ENCODE measurements around the gene SH3RF3.

Gene SH3RF3

DNA sequence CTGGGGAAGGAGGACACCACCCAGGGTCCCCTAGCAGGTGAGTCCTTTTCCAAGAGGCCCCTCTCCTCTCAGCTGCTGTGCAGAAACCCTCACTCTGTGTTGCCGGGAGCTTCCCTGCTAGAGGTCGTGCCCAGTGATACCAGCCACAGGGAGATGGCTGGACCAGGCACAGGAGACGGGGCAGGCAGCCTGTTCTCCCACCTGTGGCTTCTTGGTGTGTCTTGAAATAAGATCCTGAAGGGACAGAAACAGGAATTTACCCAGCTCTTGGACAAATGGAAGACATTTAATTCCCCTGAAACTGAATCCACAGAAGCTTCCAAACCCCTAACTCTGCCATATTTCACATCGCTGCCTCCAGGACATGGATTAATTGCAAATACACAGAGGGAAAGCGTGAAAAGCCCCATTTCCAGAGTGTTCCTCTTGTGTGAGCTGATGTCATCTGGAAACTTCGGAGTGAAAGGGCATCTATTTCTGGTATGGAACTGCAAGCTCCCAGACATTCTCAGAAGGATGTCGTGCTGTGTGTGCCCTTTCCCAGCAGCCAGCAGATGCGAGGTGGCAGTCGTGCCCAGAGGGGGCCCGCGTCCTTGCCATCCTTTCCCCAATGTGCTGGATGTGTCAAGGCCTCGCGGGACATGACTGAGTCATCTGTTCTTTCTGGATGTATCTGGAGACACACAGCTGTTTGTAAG lies 307.0 kb downstream of the SH3RF3 start:
- no peak for DNase-seq (ENCODE audit: low read depth, low spot score)
- no peak overlapping the region for H3K9ac ChIP-seq (ENCODE audit: insufficient read length, low read depth)
- no peaks in the 10 kb centered on the region for H3K36me3 ChIP-seq (ENCODE audit: insufficient read depth, insufficient read length, low read length)
- TF ChIP-seq ZNF274 (IDR thresholded peaks at IDR 0.05; ENCODE audit: low read depth, low read length) (no peak), SUZ12 (IDR thresholded peaks at IDR 0.05; ENCODE audit: extremely low read depth, insufficient read depth, insufficient read length) (no peak), YY1 (IDR thresholded peaks at IDR 0.05; ENCODE audit: insufficient read depth, insufficient read length) (no peak)
- H3K4me3 ChIP-seq (ENCODE audit: insufficient read length, low read depth): no peak overlapping the region
- peaks cover 3% of the 10 kb centered on the region for H3K4me1 ChIP-seq (ENCODE audit: insufficient read depth, insufficient read length)
- H3K9me3 ChIP-seq (ENCODE audit: insufficient read depth, low read length): no peaks in the 10 kb centered on the region
- H3K27me3 ChIP-seq (ENCODE audit: insufficient read depth, insufficient read length): no peaks in the 10 kb centered on the region

DNA sequence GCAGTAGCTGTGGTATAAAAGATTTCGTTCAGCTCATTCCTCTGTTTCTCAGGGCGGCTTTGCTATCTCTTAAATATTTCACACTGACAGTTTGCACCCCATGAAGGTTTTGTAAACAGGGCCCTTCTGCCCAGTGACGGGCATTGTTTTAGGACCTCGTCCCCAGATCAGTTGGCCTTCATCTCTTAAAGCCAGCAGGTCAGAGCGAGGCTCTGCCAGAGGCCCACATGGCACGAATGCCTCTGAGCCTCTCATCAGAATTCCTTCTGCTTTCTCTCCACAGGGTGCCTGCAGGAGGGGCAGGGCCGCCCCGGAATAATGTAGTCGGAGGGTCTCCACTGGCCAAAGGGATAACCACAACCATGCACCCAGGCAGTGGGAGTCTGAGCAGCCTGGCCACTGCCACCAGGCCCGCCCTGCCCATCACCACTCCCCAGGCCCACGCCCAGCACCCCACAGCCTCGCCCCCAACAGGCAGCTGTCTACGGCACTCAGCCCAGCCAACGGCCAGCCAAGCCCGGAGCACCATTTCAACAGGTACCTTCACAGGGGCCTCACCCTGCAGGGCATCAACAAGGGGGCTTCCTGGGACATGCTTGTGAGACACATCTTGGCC lies 307.7 kb downstream of the SH3RF3 start:
- Histone ChIP-seq H3K27me3 (ENCODE audit: insufficient read depth, insufficient read length) (no peaks in the 10 kb centered on the region), H3K4me3 (ENCODE audit: insufficient read length, low read depth) (no peak overlapping the region), H3K9ac (ENCODE audit: insufficient read length, low read depth) (no peak overlapping the region), H3K36me3 (ENCODE audit: insufficient read depth, insufficient read length, low read length) (no peaks in the 10 kb centered on the region), H3K9me3 (ENCODE audit: insufficient read depth, low read length) (0 out of 2 replicates have a peak, but pooled peaks cover 5% of the 10 kb centered on the region), H3K4me1 (ENCODE audit: insufficient read depth, insufficient read length) (peaks cover 3% of the 10 kb centered on the region)
- DNase-seq (ENCODE audit: low read depth, low spot score): no peak
- TF ChIP-seq ZNF274 (IDR thresholded peaks at IDR 0.05; ENCODE audit: low read depth, low read length) (no peak), YY1 (IDR thresholded peaks at IDR 0.05; ENCODE audit: insufficient read depth, insufficient read length) (no peak), SUZ12 (IDR thresholded peaks at IDR 0.05; ENCODE audit: extremely low read depth, insufficient read depth, insufficient read length) (no peak)

DNA sequence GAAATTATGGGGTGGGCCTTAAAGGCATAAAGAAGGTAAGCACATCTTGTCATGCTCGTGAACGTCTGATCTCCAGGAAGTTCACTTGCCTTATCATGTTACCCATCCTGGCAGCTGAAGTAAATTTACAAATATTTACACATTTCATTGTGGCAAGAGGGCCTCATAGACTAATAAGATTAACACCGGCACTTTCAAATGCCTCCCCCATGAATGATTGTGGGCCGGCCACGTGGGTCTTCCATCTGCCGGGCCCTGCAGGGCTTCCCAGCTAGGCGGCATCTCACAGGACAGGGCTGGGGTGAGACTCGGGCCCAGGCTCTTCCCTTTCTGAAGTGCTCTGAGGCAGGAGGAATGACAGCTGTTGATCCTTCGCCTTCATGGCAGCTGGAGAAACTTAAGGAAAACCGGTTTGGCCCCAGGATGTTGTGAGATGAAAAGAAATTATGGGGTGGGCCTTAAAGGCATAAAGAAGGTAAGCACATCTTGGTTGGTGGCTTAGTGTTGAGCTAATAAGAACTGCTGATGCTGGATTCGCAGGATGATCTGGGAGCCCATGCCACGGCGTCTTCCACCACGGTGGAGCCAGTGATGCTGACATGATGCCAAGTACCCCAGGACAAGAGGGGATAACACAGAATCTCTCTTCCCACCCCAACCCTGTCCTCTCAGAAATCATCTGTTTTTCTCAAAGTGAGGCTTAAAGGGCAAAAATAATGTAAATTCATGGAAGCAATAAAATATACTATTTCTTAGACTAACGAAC lies 308.5 kb downstream of the SH3RF3 start:
- no peak for DNase-seq (ENCODE audit: low read depth, low spot score)
- peaks cover 3% of the 10 kb centered on the region for H3K4me1 ChIP-seq (ENCODE audit: insufficient read depth, insufficient read length)
- no peaks in the 10 kb centered on the region for H3K36me3 ChIP-seq (ENCODE audit: insufficient read depth, insufficient read length, low read length)
- no peak overlapping the region for H3K4me3 ChIP-seq (ENCODE audit: insufficient read length, low read depth)
- H3K9me3 ChIP-seq (ENCODE audit: insufficient read depth, low read length): peaks cover 8% of the 10 kb centered on the region
- no peak overlapping the region for H3K9ac ChIP-seq (ENCODE audit: insufficient read length, low read depth)
- no peaks in the 10 kb centered on the region for H3K27me3 ChIP-seq (ENCODE audit: insufficient read depth, insufficient read length)
- TF ChIP-seq SUZ12 (IDR thresholded peaks at IDR 0.05; ENCODE audit: extremely low read depth, insufficient read depth, insufficient read length) (no peak), ZNF274 (IDR thresholded peaks at IDR 0.05; ENCODE audit: low read depth, low read length) (no peak), YY1 (IDR thresholded peaks at IDR 0.05; ENCODE audit: insufficient read depth, insufficient read length) (no peak)

DNA sequence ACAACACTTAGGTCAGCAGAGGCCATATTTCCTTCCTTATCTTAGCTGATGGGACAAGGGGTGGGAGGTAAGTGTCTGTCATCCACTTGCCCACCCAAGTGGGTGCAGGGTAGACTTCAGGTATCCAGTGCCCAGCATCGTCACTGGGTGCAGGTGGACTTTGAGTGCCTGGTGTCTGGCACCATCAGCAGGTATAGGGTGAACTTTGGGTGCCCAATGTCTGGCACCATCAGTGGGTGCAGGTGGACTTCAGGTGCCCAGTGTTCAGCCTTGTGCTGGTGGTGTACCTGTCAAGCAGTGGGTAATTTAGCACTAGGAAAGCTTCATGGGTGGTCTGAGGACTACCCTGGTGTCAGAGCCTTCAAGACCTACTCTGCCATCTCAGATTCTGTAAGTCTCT lies 309.1 kb downstream of the SH3RF3 start:
- TF ChIP-seq SUZ12 (IDR thresholded peaks at IDR 0.05; ENCODE audit: extremely low read depth, insufficient read depth, insufficient read length): no peak
- no peak for TF ChIP-seq YY1 (IDR thresholded peaks at IDR 0.05; ENCODE audit: insufficient read depth, insufficient read length)
- no peak for TF ChIP-seq ZNF274 (IDR thresholded peaks at IDR 0.05; ENCODE audit: low read depth, low read length)
- Histone ChIP-seq H3K9ac (ENCODE audit: insufficient read length, low read depth) (no peak overlapping the region), H3K4me3 (ENCODE audit: insufficient read length, low read depth) (no peak overlapping the region), H3K9me3 (ENCODE audit: insufficient read depth, low read length) (peaks cover 14% of the 10 kb centered on the region), H3K36me3 (ENCODE audit: insufficient read depth, insufficient read length, low read length) (no peaks in the 10 kb centered on the region), H3K27me3 (ENCODE audit: insufficient read depth, insufficient read length) (no peaks in the 10 kb centered on the region), H3K4me1 (ENCODE audit: insufficient read depth, insufficient read length) (peaks cover 3% of the 10 kb centered on the region)
- no peak for DNase-seq (ENCODE audit: low read depth, low spot score)

DNA sequence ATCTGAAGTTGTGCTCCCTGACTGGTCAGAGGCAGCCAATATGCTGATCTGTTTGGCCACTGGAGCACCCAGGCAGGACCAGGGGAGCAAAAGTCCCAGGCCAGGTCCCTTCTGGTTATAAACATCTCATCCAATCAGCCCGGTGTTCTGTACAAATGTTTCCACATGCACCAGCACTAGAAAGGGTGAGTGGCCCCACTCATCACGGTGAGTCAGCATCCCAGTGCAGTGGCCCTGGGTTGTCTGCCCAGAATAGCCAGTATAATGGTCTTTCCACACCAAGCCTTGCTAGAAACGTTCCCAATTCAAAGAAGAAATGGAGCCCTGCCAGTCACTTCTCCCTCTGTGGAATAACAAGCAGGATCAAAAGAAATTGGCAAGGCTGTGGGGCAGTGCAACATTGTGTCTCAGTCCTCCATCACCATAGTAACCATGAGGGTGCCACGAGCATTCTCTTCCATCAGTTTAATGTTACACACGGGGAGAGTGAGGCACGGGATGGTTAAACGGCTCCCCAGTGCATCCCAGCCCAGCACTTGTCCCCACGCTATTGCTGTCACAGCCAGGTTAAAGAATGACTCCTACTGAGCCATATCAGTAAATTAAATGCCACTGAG lies 309.9 kb downstream of the SH3RF3 start:
- no peak for DNase-seq (ENCODE audit: low read depth, low spot score)
- Histone ChIP-seq H3K4me1 (ENCODE audit: insufficient read depth, insufficient read length) (peaks cover 3% of the 10 kb centered on the region), H3K27me3 (ENCODE audit: insufficient read depth, insufficient read length) (no peaks in the 10 kb centered on the region), H3K9me3 (ENCODE audit: insufficient read depth, low read length) (peaks cover 19% of the 10 kb centered on the region), H3K36me3 (ENCODE audit: insufficient read depth, insufficient read length, low read length) (no peaks in the 10 kb centered on the region), H3K9ac (ENCODE audit: insufficient read length, low read depth) (no peak overlapping the region), H3K4me3 (ENCODE audit: insufficient read length, low read depth) (no peak overlapping the region)
- no peak for TF ChIP-seq SUZ12 (IDR thresholded peaks at IDR 0.05; ENCODE audit: extremely low read depth, insufficient read depth, insufficient read length)
- no peak for TF ChIP-seq ZNF274 (IDR thresholded peaks at IDR 0.05; ENCODE audit: low read depth, low read length)
- TF ChIP-seq YY1 (IDR thresholded peaks at IDR 0.05; ENCODE audit: insufficient read depth, insufficient read length): no peak

DNA sequence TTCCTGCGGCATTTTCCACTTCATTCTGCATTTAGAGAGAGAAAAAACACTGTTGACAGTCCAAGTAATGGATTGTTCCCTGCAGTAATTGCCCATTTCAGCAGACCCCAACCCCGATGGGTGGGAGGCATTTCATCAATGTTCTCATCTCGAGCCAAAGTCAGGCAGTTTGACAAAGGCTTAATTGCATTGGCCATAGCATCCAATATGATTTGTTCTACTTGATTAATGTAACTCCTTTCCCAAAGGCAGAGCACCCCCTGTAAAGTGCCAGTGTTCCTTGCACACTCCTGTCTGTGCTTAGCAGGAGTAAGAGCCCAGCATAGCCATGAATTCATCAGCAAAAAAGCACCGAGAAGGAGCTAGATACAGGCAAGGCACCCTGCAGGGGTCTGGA lies 310.4 kb downstream of the SH3RF3 start:
- TF ChIP-seq YY1 (IDR thresholded peaks at IDR 0.05; ENCODE audit: insufficient read depth, insufficient read length): no peak
- no peak for TF ChIP-seq SUZ12 (IDR thresholded peaks at IDR 0.05; ENCODE audit: extremely low read depth, insufficient read depth, insufficient read length)
- no peak for TF ChIP-seq ZNF274 (IDR thresholded peaks at IDR 0.05; ENCODE audit: low read depth, low read length)
- no peak for DNase-seq (ENCODE audit: low read depth, low spot score)

More for the DNA sequence above, 310.4 kb downstream of the SH3RF3 start:
- Histone ChIP-seq H3K27me3 (ENCODE audit: insufficient read depth, insufficient read length) (no peaks in the 10 kb centered on the region), H3K4me1 (ENCODE audit: insufficient read depth, insufficient read length) (peaks cover 3% of the 10 kb centered on the region), H3K9ac (ENCODE audit: insufficient read length, low read depth) (no peak overlapping the region), H3K9me3 (ENCODE audit: insufficient read depth, low read length) (peaks cover 22% of the 10 kb centered on the region), H3K4me3 (ENCODE audit: insufficient read length, low read depth) (no peak overlapping the region), H3K36me3 (ENCODE audit: insufficient read depth, insufficient read length, low read length) (no peaks in the 10 kb centered on the region)

Data from NT2/D1 (cell line).